ENCODE measurements around the gene DERA.
"Not testable (repeated sequence)": the region's sequence is repeated elsewhere in the genome, so short reads cannot be mapped to it uniquely, and the experiment has no call there.

GRCh38 chr12:15948461-15948860, 37.3 kb downstream of the DERA start:
- not testable (repeated sequence) for TF ChIP-seq POLR2A, POLR2AphosphoS5 (IDR thresholded peaks at IDR 0.05; ENCODE audit: low read depth, low read length)

Measured in GM12891 (cell line).